Measurements from ENCODE around the gene LYL1. TPM values are rescaled to one million over a fixed set of nuclear protein-coding genes. Genes with fewer than 3 reads are reported as not detected.

LYL1 gene
- total and polyA plus RNA-seq, 9 of the 15 experiments (the other 6 are each of a cell fraction or from before 2014, with no cell fraction given): 1.3 to 266 (median 34.0) TPM

GRCh38 chr19:13079542-13079986 is 23.1 kb downstream of the LYL1 start (continued):
- no peak for TF ChIP-seq IRF9 (tag; IDR thresholded peaks at IDR 0.05)
- peak; percentile 37 to 57 for TF ChIP-seq E2F6 (IDR thresholded peaks at IDR 0.05; ENCODE audit: borderline replicate concordance in 1 of 2, extremely low read depth in 1 of 2, insufficient read depth in 1 of 2, insufficient read length in 1 of 2, low read depth in 1 of 2, low read length in 1 of 2, poor library complexity in 1 of 2, severe bottlenecking in 1 of 2)
- no peak for TF ChIP-seq THRAP3 (IDR thresholded peaks at IDR 0.05; ENCODE audit: borderline replicate concordance)
- no peak for TF ChIP-seq GTF2A2 (tag; IDR thresholded peaks at IDR 0.05)
- 0 out of 2 replicates have a peak, but pooled peaks have one; percentile 16 for TF ChIP-seq ELF4 (CRISPR knock-in tag; IDR thresholded peaks at IDR 0.05)
- no peak for TF ChIP-seq ZNF584 (CRISPR knock-in tag; IDR thresholded peaks at IDR 0.05; ENCODE audit: low read depth)
- no peak for TF ChIP-seq ZNF140 (CRISPR knock-in tag; IDR thresholded peaks at IDR 0.05)
- no peak for TF ChIP-seq ESRRB (CRISPR knock-in tag; IDR thresholded peaks at IDR 0.05; ENCODE audit: borderline replicate concordance)
- peak; percentile 53; the same call in 1 of the 2 replicates for TF ChIP-seq ZNF644 (tag; IDR thresholded peaks at IDR 0.05; ENCODE audit: low read depth)
- TF ChIP-seq ZNF354B (CRISPR knock-in tag; IDR thresholded peaks at IDR 0.05): no peak
- TF ChIP-seq TFAP4 (CRISPR knock-in tag; IDR thresholded peaks at IDR 0.05; ENCODE audit: borderline replicate concordance): peak; percentile 27; the same call in 1 of the 2 replicates
- TF ChIP-seq ZBTB33 (CRISPR knock-in tag; IDR thresholded peaks at IDR 0.05): no peak; the same call in none of the 2 replicates
- no peak for TF ChIP-seq ADNP (tag; IDR thresholded peaks at IDR 0.05)
- peak; percentile 86 for TF ChIP-seq L3MBTL2 (IDR thresholded peaks at IDR 0.05)
- no peak for TF ChIP-seq ZBTB11 (CRISPR knock-in tag; IDR thresholded peaks at IDR 0.05)
- TF ChIP-seq FOXO4 (CRISPR knock-in tag; IDR thresholded peaks at IDR 0.05): no peak
- TF ChIP-seq HMG20A (CRISPR knock-in tag; conservative IDR thresholded peaks at IDR 0.05): no peak

All from K562 (cell line).